NCI-H510A treated with DMSO at 0.1 percent for 48 hours (cell line): ENCODE measurements around the gene FPR2.
"Not testable (repeated sequence)": the region's sequence is repeated elsewhere in the genome, so short reads cannot be mapped to it uniquely, and the experiment has no call there.

Experiments
- DNase-seq: peaks from one replicate; lab custom pipeline; 2025; lab: John Stamatoyannopoulos, UW

The FPR2 gene

DNA sequence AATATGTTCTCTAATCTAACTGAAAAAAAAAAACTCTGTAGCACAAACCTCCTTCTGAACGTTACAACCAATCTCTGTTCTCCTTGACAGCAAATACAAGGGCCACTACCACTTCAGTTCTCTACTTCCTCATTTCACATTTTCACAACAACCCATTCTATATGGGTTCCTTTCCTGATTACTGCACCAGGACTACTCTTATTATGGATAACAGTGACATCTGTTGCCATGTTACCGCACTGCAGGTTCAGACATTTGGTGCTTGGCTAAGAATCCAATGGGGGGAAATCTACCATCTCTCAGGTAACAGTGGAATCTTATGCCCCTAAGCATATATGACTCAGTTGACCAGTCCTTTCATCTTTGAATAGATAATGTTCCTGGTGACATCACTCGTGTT is 22.4 kb downstream of the FPR2 start:
- DNase-seq = no peak

DNA sequence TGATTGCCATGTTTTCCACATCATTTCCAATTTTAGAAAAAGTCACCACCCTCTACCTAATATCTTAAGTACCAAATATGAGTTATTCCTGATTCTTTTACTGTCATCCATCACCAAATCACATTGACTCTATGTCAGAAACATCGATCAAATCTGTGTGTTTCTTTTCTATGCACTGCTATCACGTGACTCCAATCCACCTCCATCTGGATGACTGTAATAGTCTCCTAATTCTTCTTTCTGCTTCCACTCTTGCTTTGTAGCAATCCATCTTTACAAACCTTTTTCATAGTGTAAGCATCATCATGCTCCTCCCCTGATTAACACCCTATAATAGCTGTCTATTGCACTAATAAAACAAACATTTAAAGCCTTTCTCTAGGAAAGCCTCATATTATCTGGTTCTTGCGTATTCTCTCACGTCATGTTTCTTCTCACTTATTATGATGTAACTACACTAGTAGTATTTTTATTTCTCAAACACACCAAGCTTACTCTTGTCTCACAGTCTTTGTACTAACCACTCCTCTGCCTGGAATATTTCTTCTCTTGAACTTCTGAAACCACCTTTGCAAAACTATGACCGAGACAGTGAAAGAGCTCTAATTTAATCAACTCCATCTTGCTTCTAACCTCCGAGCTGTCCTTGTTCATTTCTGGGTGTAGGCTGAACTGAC is 23.3 kb downstream of the FPR2 start:
- DNase-seq = no peak

DNA sequence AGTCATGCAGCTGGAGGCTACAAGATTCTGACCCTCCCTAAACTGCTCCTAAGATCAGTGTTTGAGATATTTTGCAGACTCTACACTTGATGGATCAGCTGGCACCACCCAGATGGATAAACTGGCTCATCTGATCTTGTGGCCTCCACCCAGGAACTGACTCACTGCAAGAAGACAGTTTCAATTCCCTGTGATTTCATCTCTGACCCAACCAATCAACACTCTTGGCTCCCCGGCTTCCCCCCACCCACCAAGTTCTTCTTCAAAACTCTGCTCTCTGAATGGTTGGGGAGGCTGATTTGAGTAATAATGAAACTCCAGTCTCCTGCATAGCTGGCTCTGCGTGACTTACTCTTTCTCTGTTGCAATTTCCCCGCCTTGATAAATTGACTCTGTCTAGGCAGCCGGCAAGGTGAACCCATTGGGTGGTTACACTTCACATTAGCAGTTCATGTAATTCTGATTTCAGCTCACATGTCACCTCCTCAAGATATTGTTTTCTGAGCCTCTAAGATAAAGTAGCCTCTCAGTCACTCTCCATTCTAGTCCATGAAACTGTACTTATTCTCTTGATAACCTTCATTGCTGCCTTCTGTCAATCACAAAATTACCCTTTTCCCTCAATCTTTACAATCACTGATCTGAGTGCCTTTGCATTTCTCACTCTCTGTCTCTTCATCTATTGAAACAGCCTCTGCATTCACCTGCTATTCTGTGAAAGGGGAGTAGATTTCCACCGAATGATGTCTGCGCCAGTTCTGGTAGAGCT is 24.1 kb downstream of the FPR2 start:
- DNase-seq = no peak

GRCh38 chr19:51786646-51787494 is 25.9 kb downstream of the FPR2 start:
- no peak for DNase-seq

DNA sequence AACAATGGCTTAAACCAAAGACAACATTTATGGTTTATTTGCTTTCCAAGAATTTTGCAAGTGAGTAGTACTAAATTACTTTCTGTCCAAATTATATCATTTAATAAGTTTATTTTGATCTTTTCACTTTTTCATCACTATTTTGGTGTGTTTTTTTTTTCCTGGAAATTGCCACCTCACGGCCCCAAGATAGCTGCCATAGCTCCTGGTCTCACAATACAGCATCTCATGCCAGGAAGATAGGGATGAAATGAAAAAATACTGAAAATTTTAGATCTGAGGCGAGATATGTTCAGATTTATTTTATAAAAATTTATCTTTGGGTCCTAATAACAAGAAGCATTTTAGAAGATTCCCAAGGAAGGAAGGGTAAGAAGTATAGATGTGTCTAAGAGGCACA is 27.0 kb downstream of the FPR2 start:
- DNase-seq = no peak

GRCh38 chr19:51789061-51789795 is 28.2 kb downstream of the FPR2 start:
- no peak for DNase-seq

- DNase-seq = no peak
These were observed 32.0 kb downstream of the FPR2 start for GRCh38 chr19:51792932-51793331.

DNA sequence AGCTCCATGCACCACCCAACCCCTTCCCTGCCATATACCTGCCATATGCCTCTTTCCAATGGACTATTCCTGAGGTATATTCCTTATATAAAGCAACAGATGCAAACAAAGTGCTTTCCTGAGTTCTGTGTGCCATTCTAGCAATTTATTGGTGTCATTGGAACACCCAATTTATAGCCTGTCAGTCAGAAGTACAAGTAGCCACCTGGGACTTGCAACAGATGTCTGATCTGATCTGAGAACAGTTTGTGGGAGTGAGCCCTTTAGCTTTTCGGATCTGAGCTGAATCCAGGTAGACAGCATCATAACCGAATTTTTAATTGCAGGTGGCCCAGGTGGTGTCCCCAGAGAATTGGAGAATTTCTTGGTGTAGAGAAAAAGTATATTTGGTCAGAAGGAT is 33.0 kb downstream of the FPR2 start:
- DNase-seq = no peak

- DNase-seq = no peak
These were observed 34.0 kb downstream of the FPR2 start, which contains the start of gene FPR3 for GRCh38 chr19:51794885-51795490. TSS of gene FPR3 (plus strand) at chr19:51795157. CDS start at chr19:51823749, 28,592 bp downstream.

DNA sequence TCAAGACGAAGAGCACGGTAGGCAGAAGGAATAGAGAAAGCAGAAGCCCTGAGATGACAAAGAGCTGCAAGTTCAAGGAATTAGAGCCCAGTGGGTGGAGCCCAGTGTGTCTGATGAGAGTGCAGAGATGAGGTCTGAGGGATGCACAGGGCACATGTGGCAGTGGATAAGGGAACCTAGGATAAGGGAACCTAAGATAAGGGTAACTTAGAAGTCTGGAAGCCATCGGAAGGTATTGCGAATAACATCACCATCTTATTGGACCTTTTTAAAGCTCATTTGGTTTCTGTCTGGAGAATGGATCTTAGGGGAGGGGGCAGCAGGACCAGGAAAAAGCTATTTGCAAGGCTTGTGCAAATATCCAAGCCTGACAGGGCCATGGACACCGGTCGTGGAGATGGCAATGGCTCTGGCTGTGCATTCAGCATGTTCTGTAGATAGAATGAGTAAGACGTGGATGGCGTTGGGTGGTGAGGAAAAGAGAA is 35.3 kb downstream of the FPR2 start:
- DNase-seq = no peak

GRCh38 chr19:51797480-51797879 is 36.5 kb downstream of the FPR2 start:
- no peak for DNase-seq

GRCh38 chr19:51798062-51798461 is 37.1 kb downstream of the FPR2 start:
- no peak for DNase-seq

GRCh38 chr19:51799034-51799773 is 38.2 kb downstream of the FPR2 start:
- DNase-seq = no peak

- DNase-seq = no peak
These were observed 38.9 kb downstream of the FPR2 start for GRCh38 chr19:51799774-51800472.

DNA sequence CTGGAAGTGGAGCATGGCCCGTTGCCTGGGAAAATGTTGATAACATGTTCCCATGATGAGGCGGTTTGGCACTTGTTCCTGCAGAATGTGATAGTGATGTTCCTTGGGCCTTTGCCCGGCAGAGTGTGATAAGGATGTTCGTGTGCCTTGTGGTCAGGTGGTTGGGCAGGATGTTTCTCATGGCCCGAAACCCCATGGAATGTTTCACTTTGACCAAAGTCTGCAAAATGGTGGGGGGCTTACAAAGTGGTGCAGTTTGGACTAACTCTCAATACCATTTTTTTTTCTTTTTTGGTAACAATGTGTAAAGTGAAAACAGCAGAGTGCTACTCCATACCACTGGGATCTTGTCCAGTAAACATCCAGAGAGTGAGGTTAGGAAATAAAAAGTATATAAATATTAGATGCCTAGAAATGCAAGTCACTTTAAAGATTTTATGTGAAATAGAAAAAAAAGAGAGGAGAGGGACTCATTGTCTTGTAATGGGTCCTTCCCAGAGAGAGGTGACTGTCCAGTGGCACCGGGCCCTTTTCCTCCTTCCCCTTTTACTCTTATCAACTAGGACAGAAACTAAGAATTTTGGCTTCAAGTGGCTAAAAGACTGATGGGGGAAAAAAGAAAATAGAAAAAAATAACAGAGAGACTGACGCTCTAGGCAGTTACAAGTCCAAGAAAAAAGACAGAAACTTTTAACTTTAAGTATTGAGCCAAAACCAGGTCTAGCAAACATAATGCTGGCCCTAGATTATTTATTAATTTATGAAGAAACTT is 39.7 kb downstream of the FPR2 start:
- DNase-seq = no peak

GRCh38 chr19:51802775-51803174 is 41.8 kb downstream of the FPR2 start:
- DNase-seq = no peak

GRCh38 chr19:51803519-51803918 is 42.5 kb downstream of the FPR2 start:
- no peak for DNase-seq

DNA sequence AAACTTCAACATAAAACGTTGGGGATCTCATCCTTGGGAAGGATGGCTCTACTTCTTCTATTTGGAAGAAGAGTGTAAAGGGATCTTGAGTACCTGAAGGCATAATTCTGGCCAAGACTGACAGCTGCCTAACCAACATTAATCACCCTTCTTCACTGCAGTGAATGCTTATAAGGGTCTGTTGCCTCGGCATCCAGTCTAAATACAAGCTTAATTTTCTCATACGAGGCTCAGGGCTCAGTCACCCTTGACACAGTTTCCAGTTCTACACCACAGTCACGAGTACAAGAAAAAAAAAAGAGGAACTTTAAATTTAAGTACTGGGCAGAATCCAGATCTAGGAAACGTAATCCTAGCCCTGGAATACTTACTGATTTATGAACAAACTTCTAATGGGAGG is 43.0 kb downstream of the FPR2 start:
- DNase-seq = no peak

DNA sequence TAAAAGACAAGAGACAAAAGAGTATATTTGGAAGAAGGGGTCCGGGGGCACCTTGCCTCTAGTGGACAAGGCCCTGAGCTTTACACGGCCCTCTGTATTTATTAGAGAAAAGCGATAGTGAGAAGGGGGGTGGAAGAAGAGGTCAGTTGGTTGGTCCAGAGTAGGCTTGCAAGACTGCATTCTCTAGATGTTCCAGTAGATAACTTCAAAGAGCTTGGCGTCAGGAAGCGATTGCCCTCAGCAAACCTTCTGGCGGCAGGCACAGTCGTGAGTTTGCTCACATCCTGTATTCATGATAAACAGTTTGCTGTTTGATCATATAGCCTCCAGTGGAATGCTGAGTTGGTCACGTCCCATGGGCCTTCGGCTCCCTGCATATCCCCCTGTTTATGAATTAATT is 43.8 kb downstream of the FPR2 start:
- not testable (repeated sequence) for DNase-seq
